Activated T-helper 1 cell treated with anti-CD3 and anti-CD28 coated beads, Interleukin-12 subunit alpha, Interleukin-12 subunit beta, Interleukin-2, Interleukin-4 antibody, amounts not matched to agents 30 ng/mL and 10 ng/mL and 1 ng/mL, durations not matched to agents 14 hours and 24 hours and 36 hours (primary cell): ENCODE data around the gene TBX19. TPM values are rescaled to one million over a fixed set of nuclear protein-coding genes. Genes with fewer than 3 reads are reported as not detected.

Experiments
- DNase-seq: peaks from one replicate; pipeline ENCODE4 v3.0.0; 2021; ENCODE audit warnings: low spot score
- H3K27ac Mint-ChIP-seq: one replicate; pipeline ENCODE4 v1.8.0; 2021; ENCODE audit warnings: mild to moderate bottlenecking, mixed read lengths
- H3K27me3 Mint-ChIP-seq: one replicate; pipeline ENCODE4 v1.8.0; 2022; ENCODE audit warnings: mild to moderate bottlenecking, moderate library complexity, mixed read lengths; ENCODE audit not compliant: insufficient read depth
- H3K36me3 Mint-ChIP-seq: one replicate; pipeline ENCODE4 v1.8.0; 2021; ENCODE audit warnings: low read depth, mixed read lengths
- H3K4me1 Mint-ChIP-seq: one replicate; pipeline ENCODE4 v1.8.0; 2021; ENCODE audit warnings: low read depth, mixed read lengths
- H3K4me3 Mint-ChIP-seq: one replicate; pipeline ENCODE4 v1.8.0; 2021; ENCODE audit warnings: mild to moderate bottlenecking, moderate library complexity, mixed read lengths
- H3K9me3 Mint-ChIP-seq: one replicate; pipeline ENCODE4 v1.8.0; 2021; ENCODE audit warnings: mixed read lengths
- intact Hi-C: fragments of 100-400 bp; cut with micrococcal nuclease; formaldehyde crosslinking; loops from one replicate; pipeline ENCODE4 v1.15.1; 2024
- total RNA-seq: library from RNA; stranded (reverse); gene quantifications from 2 replicates; pipeline ENCODE4 v1.2.3, GENCODE V29; 2022

The TBX19 gene
- total RNA-seq, 1 donor from 2014 or later: 2.0 TPM

GRCh38 chr1:168287237-168287664 is 6.6 kb downstream of the TBX19 start:
- no peaks in the 10 kb centered on the region for H3K36me3 Mint-ChIP-seq
- H3K4me3 Mint-ChIP-seq: no peak overlapping the region
- no peak overlapping the region for H3K27ac Mint-ChIP-seq
- intact Hi-C loops: loop anchor here (2.0 kb wide), 1 partner anchor 60 kb away; the partner anchor contains the start of gene SFT2D2
- no peak for DNase-seq
- H3K4me1 Mint-ChIP-seq: peaks cover 17% of the 10 kb centered on the region
- no peaks in the 10 kb centered on the region for H3K27me3 Mint-ChIP-seq
- H3K9me3 Mint-ChIP-seq: no peaks in the 10 kb centered on the region

- no peaks in the 10 kb centered on the region for H3K9me3 Mint-ChIP-seq
- peaks cover 17% of the 10 kb centered on the region for H3K4me1 Mint-ChIP-seq
- H3K27ac Mint-ChIP-seq: no peak overlapping the region
- no peak for DNase-seq
- no peak overlapping the region for H3K4me3 Mint-ChIP-seq
- H3K36me3 Mint-ChIP-seq: no peaks in the 10 kb centered on the region
- H3K27me3 Mint-ChIP-seq: no peaks in the 10 kb centered on the region
- intact Hi-C loops: no loop called here
These were observed 7.8 kb downstream of the TBX19 start for GRCh38 chr1:168288311-168289052.

GRCh38 chr1:168291222-168291837 is 10.7 kb downstream of the TBX19 start:
- H3K36me3 Mint-ChIP-seq: no peaks in the 10 kb centered on the region
- intact Hi-C loops: no loop called here
- no peak overlapping the region for H3K4me3 Mint-ChIP-seq
- H3K27me3 Mint-ChIP-seq: no peaks in the 10 kb centered on the region
- H3K4me1 Mint-ChIP-seq: peaks cover 14% of the 10 kb centered on the region
- no peaks in the 10 kb centered on the region for H3K9me3 Mint-ChIP-seq
- no peak for DNase-seq
- H3K27ac Mint-ChIP-seq: no peak overlapping the region

GRCh38 chr1:168293356-168293755 is 12.7 kb downstream of the TBX19 start:
- Mint-ChIP-seq H3K27ac (no peak overlapping the region), H3K4me1 (no peaks in the 10 kb centered on the region), H3K9me3 (no peaks in the 10 kb centered on the region), H3K36me3 (no peaks in the 10 kb centered on the region), H3K4me3 (no peak overlapping the region), H3K27me3 (no peaks in the 10 kb centered on the region)
- DNase-seq: no peak
- intact Hi-C loops: no loop called here

GRCh38 chr1:168295411-168296114 is 14.9 kb downstream of the TBX19 start:
- H3K4me1 Mint-ChIP-seq: no peaks in the 10 kb centered on the region
- H3K27me3 Mint-ChIP-seq: no peaks in the 10 kb centered on the region
- no peak for DNase-seq
- no peaks in the 10 kb centered on the region for H3K36me3 Mint-ChIP-seq
- H3K4me3 Mint-ChIP-seq: no peak overlapping the region
- H3K27ac Mint-ChIP-seq: no peak overlapping the region
- H3K9me3 Mint-ChIP-seq: no peaks in the 10 kb centered on the region
- intact Hi-C loops: no loop called here

GRCh38 chr1:168297019-168297730 is 16.5 kb downstream of the TBX19 start:
- intact Hi-C loops: no loop called here
- no peak for DNase-seq
- no peaks in the 10 kb centered on the region for H3K27me3 Mint-ChIP-seq
- H3K9me3 Mint-ChIP-seq: no peaks in the 10 kb centered on the region
- H3K36me3 Mint-ChIP-seq: no peaks in the 10 kb centered on the region
- no peak overlapping the region for H3K4me3 Mint-ChIP-seq
- no peaks in the 10 kb centered on the region for H3K4me1 Mint-ChIP-seq
- no peak overlapping the region for H3K27ac Mint-ChIP-seq

- Mint-ChIP-seq H3K27ac (no peak overlapping the region), H3K27me3 (no peaks in the 10 kb centered on the region), H3K36me3 (no peaks in the 10 kb centered on the region), H3K9me3 (no peaks in the 10 kb centered on the region), H3K4me3 (no peak overlapping the region), H3K4me1 (no peaks in the 10 kb centered on the region)
- DNase-seq: no peak
- intact Hi-C loops: no loop called here
These were observed 17.8 kb downstream of the TBX19 start for GRCh38 chr1:168298446-168298845.

GRCh38 chr1:168300626-168301025 is 19.9 kb downstream of the TBX19 start:
- Mint-ChIP-seq H3K36me3 (no peaks in the 10 kb centered on the region), H3K27me3 (no peaks in the 10 kb centered on the region), H3K9me3 (no peaks in the 10 kb centered on the region), H3K27ac (no peak overlapping the region), H3K4me3 (no peak overlapping the region), H3K4me1 (no peaks in the 10 kb centered on the region)
- intact Hi-C loops: no loop called here
- DNase-seq: no peak

- DNase-seq: no peak
- Mint-ChIP-seq H3K36me3 (no peaks in the 10 kb centered on the region), H3K27ac (no peak overlapping the region), H3K4me1 (no peaks in the 10 kb centered on the region), H3K4me3 (no peak overlapping the region), H3K27me3 (peaks cover 1% of the 10 kb centered on the region), H3K9me3 (no peaks in the 10 kb centered on the region)
- intact Hi-C loops: no loop called here
These were observed 21.1 kb downstream of the TBX19 start for GRCh38 chr1:168301664-168302320.

GRCh38 chr1:168303716-168304540 is 23.3 kb downstream of the TBX19 start:
- Mint-ChIP-seq H3K27me3 (peaks cover 3% of the 10 kb centered on the region), H3K4me3 (no peak overlapping the region), H3K36me3 (no peaks in the 10 kb centered on the region), H3K9me3 (no peaks in the 10 kb centered on the region), H3K4me1 (no peaks in the 10 kb centered on the region), H3K27ac (no peak overlapping the region)
- intact Hi-C loops: no loop called here
- no peak for DNase-seq

GRCh38 chr1:168304865-168305264 is 24.2 kb downstream of the TBX19 start:
- no peaks in the 10 kb centered on the region for H3K36me3 Mint-ChIP-seq
- intact Hi-C loops: no loop called here
- no peaks in the 10 kb centered on the region for H3K4me1 Mint-ChIP-seq
- H3K27me3 Mint-ChIP-seq: peaks cover 3% of the 10 kb centered on the region
- H3K27ac Mint-ChIP-seq: no peak overlapping the region
- no peak overlapping the region for H3K4me3 Mint-ChIP-seq
- H3K9me3 Mint-ChIP-seq: no peaks in the 10 kb centered on the region
- no peak for DNase-seq
